Islet of Langerhans (tissue), 1 donor: ENCODE results near the gene TREM2.
"Not testable (repeated sequence)": the region's sequence is repeated elsewhere in the genome, so short reads cannot be mapped to it uniquely, and the experiment has no call there.

Source experiments
- FAIRE-seq: peaks from one replicate; lab custom pipeline; 2011; peaks lifted over from hg19 to GRCh38; lab: Jason Lieb, UNC

The TREM2 gene

GRCh38 chr6:41162687-41163418 lies at the start of gene TREM2:
Gene TREM2 (minus strand): TSS chr6:41163116. CDS start chr6:41163082, 34 bp downstream.
- FAIRE-seq, result no peak

- FAIRE-seq, result no peak
Measured at GRCh38 chr6:41209547-41210320, 46.8 kb upstream of the TREM2 start.

GRCh38 chr6:41208439-41209106 lies 45.7 kb upstream of the TREM2 start:
- FAIRE-seq, result no peak

- FAIRE-seq, result no peak
Measured at GRCh38 chr6:41204156-41204555, 41.2 kb upstream of the TREM2 start.

GRCh38 chr6:41201764-41202173 lies 38.9 kb upstream of the TREM2 start:
- no peak for FAIRE-seq

GRCh38 chr6:41200901-41201763 lies 38.2 kb upstream of the TREM2 start, which contains the start of gene TREML2:
Gene TREML2 (minus strand): TSS chr6:41201149. CDS start chr6:41201008, 141 bp downstream.
- no peak for FAIRE-seq

GRCh38 chr6:41200296-41200900 lies 37.5 kb upstream of the TREM2 start:
- FAIRE-seq, result no peak

GRCh38 chr6:41199552-41200246 lies 36.8 kb upstream of the TREM2 start:
- no peak for FAIRE-seq

- no peak for FAIRE-seq
Measured at GRCh38 chr6:41197234-41197633, 34.3 kb upstream of the TREM2 start.

GRCh38 chr6:41194386-41194785 lies 31.5 kb upstream of the TREM2 start:
- no peak for FAIRE-seq

- no peak for FAIRE-seq
Measured at GRCh38 chr6:41193884-41194283, 31.0 kb upstream of the TREM2 start.

- FAIRE-seq, result no peak
Measured at GRCh38 chr6:41193171-41193734, 30.3 kb upstream of the TREM2 start.

GRCh38 chr6:41191569-41191968 lies 28.7 kb upstream of the TREM2 start:
- no peak for FAIRE-seq

- FAIRE-seq, result no peak
Measured at GRCh38 chr6:41190791-41191190, 27.9 kb upstream of the TREM2 start.

GRCh38 chr6:41189967-41190366 lies 27.1 kb upstream of the TREM2 start:
- no peak for FAIRE-seq

- FAIRE-seq, result not testable (repeated sequence)
Measured at GRCh38 chr6:41189046-41189445, 26.1 kb upstream of the TREM2 start.

- no peak for FAIRE-seq
Measured at GRCh38 chr6:41187924-41188886, 25.3 kb upstream of the TREM2 start.

GRCh38 chr6:41186031-41186562 lies 23.2 kb upstream of the TREM2 start:
- no peak for FAIRE-seq

GRCh38 chr6:41184761-41185160 lies 21.8 kb upstream of the TREM2 start:
- FAIRE-seq, result no peak
